IPS-15b (cell line): ENCODE results near the gene CACNB1.
"Not testable (repeated sequence)": the region's sequence is repeated elsewhere in the genome, so short reads cannot be mapped to it uniquely, and the experiment has no call there.

Experiments used
- H3K27me3 ChIP-seq: one replicate; pipeline ENCODE4 v1.6.1; 2013; ENCODE audit warnings: low read length; ENCODE audit not compliant: control insufficient read depth, insufficient read depth
- H3K36me3 ChIP-seq: one replicate; pipeline ENCODE4 v1.6.1; 2013; ENCODE audit warnings: low read length; ENCODE audit not compliant: control insufficient read depth, insufficient read depth
- H3K4me1 ChIP-seq: one replicate; pipeline ENCODE4 v1.6.1; 2013; ENCODE audit warnings: mild to moderate bottlenecking, low read length; ENCODE audit not compliant: control insufficient read depth, insufficient read depth
- H3K4me3 ChIP-seq: one replicate; pipeline ENCODE4 v1.5.1; 2013; ENCODE audit warnings: low read depth, low read length
- H3K9ac ChIP-seq: one replicate; pipeline ENCODE4 v1.6.1; 2013; ENCODE audit warnings: low read depth, mild to moderate bottlenecking, low read length
- H3K9me3 ChIP-seq: one replicate; pipeline ENCODE4 v1.6.1; 2013; ENCODE audit warnings: mild to moderate bottlenecking, low read length; ENCODE audit not compliant: control insufficient read depth, insufficient read depth

The CACNB1 gene

GRCh38 chr17:39141294-39141693 lies 56.2 kb downstream of the CACNB1 start:
- no peak overlapping the region for H3K4me3 ChIP-seq
- no peaks in the 10 kb centered on the region for H3K9me3 ChIP-seq
- no peaks in the 10 kb centered on the region for H3K4me1 ChIP-seq
- H3K9ac ChIP-seq, result no peak overlapping the region
- H3K27me3 ChIP-seq, result no peaks in the 10 kb centered on the region
- no peaks in the 10 kb centered on the region for H3K36me3 ChIP-seq

DNA sequence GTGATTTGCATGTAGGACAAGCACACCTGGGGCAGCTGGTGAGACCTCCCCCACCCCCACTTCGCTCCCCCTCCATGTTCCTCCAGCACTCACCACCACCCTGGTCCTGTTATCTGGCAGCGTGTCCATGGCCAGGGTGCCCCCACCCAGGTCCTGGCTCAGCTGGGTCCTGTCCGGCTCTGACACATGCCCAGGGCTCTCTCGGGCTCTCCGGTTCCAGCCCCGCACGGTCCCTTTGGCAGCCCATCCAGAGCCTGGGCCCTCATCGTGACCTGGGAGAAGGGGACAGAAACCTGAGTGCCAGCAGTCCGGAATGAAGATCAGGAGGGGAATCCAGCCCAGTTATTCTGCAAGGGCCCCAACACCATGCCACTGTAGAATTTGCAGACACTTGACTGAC lies 57.9 kb downstream of the CACNB1 start:
- no peak overlapping the region for H3K4me3 ChIP-seq
- no peak overlapping the region for H3K9ac ChIP-seq
- no peaks in the 10 kb centered on the region for H3K4me1 ChIP-seq
- no peaks in the 10 kb centered on the region for H3K9me3 ChIP-seq
- H3K27me3 ChIP-seq, result no peaks in the 10 kb centered on the region
- H3K36me3 ChIP-seq, result no peaks in the 10 kb centered on the region

- Histone ChIP-seq H3K9ac (no peak overlapping the region), H3K9me3 (no peaks in the 10 kb centered on the region), H3K36me3 (no peaks in the 10 kb centered on the region), H3K27me3 (no peaks in the 10 kb centered on the region), H3K4me3 (no peak overlapping the region), H3K4me1 (no peaks in the 10 kb centered on the region)
These were observed 58.3 kb downstream of the CACNB1 start for GRCh38 chr17:39139161-39139511.

DNA sequence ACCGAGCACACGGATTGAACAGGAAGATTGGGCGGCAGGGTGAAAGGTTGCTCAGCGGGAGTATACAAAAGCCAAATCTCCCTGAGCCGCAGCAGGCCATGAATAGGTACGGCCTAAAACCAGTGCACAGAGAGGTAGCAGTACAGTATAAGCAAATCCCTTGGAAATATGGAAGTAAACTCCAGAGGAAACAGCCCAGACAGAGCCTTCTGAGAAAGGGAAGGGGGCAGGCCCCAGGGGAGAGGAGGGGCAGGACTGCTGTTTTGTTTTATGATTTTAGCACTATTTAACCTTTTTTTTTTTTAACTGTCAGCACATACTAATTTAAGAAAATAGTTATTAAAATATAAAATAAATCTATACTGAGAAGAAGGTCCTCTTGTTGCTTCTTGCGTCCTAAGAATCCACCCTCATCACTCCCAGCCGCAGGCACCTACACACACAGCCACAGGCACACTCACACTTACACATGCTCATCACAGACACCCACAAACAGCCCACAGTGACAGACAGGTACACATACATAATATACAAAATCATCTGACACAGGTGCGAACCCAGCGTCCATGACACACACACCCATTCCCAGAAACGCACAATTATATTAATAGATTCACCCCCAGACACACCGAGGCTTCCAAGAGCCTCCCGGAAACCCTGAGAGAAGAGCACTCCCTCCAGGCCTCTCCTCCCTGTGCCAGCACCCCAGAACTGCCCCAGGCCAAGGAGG lies 58.9 kb downstream of the CACNB1 start:
- Histone ChIP-seq H3K4me1 (no peaks in the 10 kb centered on the region), H3K4me3 (no peak overlapping the region), H3K9ac (no peak overlapping the region)

DNA sequence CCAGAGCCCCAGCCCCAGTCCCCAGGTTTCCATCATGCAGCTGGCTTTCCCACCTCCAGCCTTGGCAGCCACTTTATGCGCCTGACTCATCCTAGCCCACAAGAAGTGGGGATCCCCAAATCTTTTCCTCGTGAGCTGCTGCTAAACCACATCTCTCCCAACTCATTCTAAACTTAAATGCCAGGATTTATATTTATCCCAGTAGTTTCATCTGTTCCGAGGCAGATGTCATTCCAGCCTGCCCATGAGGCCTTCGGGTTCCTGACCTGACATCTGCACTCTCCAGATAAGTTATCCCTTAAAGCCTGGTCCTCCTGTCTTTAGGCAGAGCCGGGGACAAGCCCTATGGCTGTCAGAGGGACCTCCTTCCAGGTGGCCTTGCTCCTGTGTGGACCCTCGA lies 62.6 kb downstream of the CACNB1 start:
- Histone ChIP-seq H3K4me1 (no peaks in the 10 kb centered on the region), H3K9me3 (no peaks in the 10 kb centered on the region), H3K27me3 (no peaks in the 10 kb centered on the region), H3K36me3 (no peaks in the 10 kb centered on the region), H3K9ac (no peak overlapping the region), H3K4me3 (no peak overlapping the region)

More for the DNA sequence above, 58.9 kb downstream of the CACNB1 start:
- Histone ChIP-seq H3K9me3 (no peaks in the 10 kb centered on the region), H3K36me3 (no peaks in the 10 kb centered on the region), H3K27me3 (no peaks in the 10 kb centered on the region)

GRCh38 chr17:39132192-39132610 lies 65.3 kb downstream of the CACNB1 start:
- Histone ChIP-seq H3K9me3 (no peaks in the 10 kb centered on the region), H3K9ac (no peak overlapping the region), H3K36me3 (no peaks in the 10 kb centered on the region), H3K4me1 (no peaks in the 10 kb centered on the region), H3K27me3 (no peaks in the 10 kb centered on the region), H3K4me3 (no peak overlapping the region)

GRCh38 chr17:39131616-39132015 lies 65.9 kb downstream of the CACNB1 start:
- no peaks in the 10 kb centered on the region for H3K27me3 ChIP-seq
- no peak overlapping the region for H3K9ac ChIP-seq
- no peaks in the 10 kb centered on the region for H3K4me1 ChIP-seq
- no peaks in the 10 kb centered on the region for H3K9me3 ChIP-seq
- no peak overlapping the region for H3K4me3 ChIP-seq
- no peaks in the 10 kb centered on the region for H3K36me3 ChIP-seq

DNA sequence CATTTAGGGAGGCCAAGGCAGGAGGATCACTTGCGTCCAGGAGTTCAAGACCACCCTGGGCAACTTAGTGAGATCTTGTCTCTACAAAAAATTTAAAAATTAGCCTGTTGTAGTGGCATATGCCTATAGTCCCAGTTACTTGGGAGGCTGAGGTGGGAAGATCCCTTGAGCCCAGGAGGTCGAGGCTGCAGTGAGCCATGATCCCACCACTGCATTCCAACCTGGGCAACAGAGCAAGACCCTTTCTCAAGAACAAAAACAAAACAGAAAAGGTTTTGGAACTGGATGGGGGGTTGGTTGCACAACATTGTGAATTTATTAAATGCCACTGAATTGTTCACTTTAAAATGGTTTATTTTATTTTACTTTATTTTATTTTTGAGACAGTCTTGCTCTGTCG lies 67.3 kb downstream of the CACNB1 start:
- Histone ChIP-seq H3K9me3 (no peaks in the 10 kb centered on the region), H3K4me3 (no peak overlapping the region), H3K4me1 (no peaks in the 10 kb centered on the region), H3K9ac (no peak overlapping the region), H3K36me3 (no peaks in the 10 kb centered on the region), H3K27me3 (no peaks in the 10 kb centered on the region)

GRCh38 chr17:39129544-39129943 lies 67.9 kb downstream of the CACNB1 start:
- H3K4me3 ChIP-seq, H3K27me3 ChIP-seq, H3K9ac ChIP-seq, H3K36me3 ChIP-seq, H3K4me1 ChIP-seq, H3K9me3 ChIP-seq: not testable (repeated sequence)

DNA sequence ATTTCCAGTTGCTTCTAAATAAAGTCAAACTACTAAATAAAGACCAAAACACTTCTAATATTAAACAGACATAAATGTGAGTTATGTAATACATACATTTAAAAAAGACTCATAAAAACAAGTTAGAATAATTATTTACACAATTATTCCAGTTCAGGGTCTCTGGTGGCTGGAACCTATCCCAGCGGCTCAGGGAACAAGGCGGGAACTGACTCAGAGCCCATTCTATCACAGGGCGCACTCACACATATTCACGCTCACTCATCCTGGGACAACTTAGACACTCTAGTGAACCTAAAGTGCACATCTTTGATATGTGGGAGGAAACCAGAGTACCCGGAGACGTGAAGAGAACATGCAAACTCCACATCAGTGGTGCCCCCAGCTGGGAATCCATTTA lies 71.0 kb downstream of the CACNB1 start:
- no peaks in the 10 kb centered on the region for H3K9me3 ChIP-seq
- no peaks in the 10 kb centered on the region for H3K4me1 ChIP-seq
- H3K4me3 ChIP-seq, result no peak overlapping the region
- no peaks in the 10 kb centered on the region for H3K36me3 ChIP-seq
- no peaks in the 10 kb centered on the region for H3K27me3 ChIP-seq
- H3K9ac ChIP-seq, result no peak overlapping the region

DNA sequence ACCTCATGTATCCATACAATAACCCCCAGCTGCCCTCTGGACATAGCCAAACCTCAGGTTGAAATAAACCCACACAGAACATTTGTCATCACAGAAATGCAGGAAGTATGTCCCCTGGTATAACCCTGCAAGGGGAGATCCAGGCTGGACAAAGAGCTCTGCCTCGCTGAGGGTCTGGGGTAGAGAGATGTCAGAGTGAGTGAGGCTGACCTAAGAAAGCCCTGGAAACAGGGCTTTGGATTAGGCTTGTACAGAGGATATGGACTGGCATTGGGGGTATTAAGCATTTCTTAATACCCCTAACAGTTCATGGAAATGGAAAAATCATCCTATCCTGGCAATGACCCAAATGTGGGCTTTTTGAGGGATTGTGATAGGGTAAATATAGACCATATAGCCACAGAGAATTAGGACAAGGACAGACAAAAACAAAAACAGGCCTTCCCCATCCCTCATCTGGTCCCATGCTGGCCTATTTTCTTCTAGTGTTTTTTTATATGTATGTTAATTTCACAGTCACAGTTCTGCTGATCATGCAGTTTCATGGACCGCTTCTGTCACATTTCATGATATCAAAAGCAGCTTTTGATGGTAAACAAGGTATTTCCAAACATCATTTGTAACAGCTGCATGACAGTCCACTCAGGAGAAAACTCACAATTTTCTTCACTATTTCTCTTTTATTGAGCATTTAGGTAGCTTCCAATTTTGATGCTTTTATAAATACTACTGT lies 72.2 kb downstream of the CACNB1 start:
- no peak overlapping the region for H3K4me3 ChIP-seq
- H3K36me3 ChIP-seq, result no peaks in the 10 kb centered on the region
- H3K27me3 ChIP-seq, result no peaks in the 10 kb centered on the region
- H3K9ac ChIP-seq, result no peak overlapping the region
- no peaks in the 10 kb centered on the region for H3K4me1 ChIP-seq
- H3K9me3 ChIP-seq, result no peaks in the 10 kb centered on the region

DNA sequence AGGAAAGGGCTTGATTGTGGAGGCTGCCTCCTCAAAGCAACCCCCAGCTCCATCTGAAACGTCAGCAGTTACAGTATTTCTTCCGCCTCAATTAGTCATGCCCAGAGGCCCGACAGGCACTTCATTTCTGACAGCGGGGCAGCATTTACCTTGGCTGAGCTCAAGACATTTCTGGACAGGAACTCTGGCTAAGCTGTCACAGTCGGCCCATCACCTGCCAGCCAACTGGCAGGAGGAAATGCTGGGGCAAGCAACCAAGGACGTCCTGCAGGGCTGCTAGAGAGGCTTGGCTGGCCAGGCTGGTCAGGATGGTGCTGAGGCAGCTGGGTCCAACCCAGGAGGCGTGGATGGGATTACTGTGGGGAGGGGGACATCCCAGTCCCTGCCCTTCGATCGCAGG lies 73.8 kb downstream of the CACNB1 start:
- Histone ChIP-seq H3K4me3 (no peak overlapping the region), H3K27me3 (no peaks in the 10 kb centered on the region), H3K4me1 (no peaks in the 10 kb centered on the region), H3K9me3 (no peaks in the 10 kb centered on the region), H3K36me3 (no peaks in the 10 kb centered on the region), H3K9ac (no peak overlapping the region)
